Measurements from ENCODE around the gene SV2C. TPM values are rescaled to one million over a fixed set of nuclear protein-coding genes. Genes with fewer than 3 reads are reported as not detected.

Gene SV2C
- polyA plus RNA-seq, 1 donor (not counting 4 experiments of a cell fraction or from before 2014, with no cell fraction given): 0.34 TPM

- H3K36me3 ChIP-seq (ENCODE audit: control insufficient read depth in 2 of 2, extremely low read depth in 1 of 2, insufficient read depth in 2 of 2, low read length in 2 of 2): no peaks in the 10 kb centered on the region
- peaks cover 3% of the 10 kb centered on the region for H3K4me1 ChIP-seq (ENCODE audit: control insufficient read depth, extremely low read depth, insufficient read depth, low read length)
- no peak for TF ChIP-seq EZH2 (IDR thresholded peaks at IDR 0.05; ENCODE audit: low read length)
- TF ChIP-seq CTCF (optimal IDR thresholded peaks at IDR 0.05 in 1 of 3, IDR thresholded peaks at IDR 0.05 in 1 of 3, conservative IDR thresholded peaks at IDR 0.05 in 1 of 3; ENCODE audit: extremely low read depth in 1 of 3, insufficient read depth in 2 of 3, low read length in 3 of 3): no peak
- no peaks in the 10 kb centered on the region for H3K27me3 ChIP-seq (ENCODE audit: control insufficient read depth, extremely low read depth, insufficient read depth, low read length)
- no peaks in the 10 kb centered on the region for H4K20me1 ChIP-seq (ENCODE audit: control insufficient read depth, extremely low read depth, insufficient read depth, low read length)
- no peak for FAIRE-seq
- dilution Hi-C loops (cut with MboI; ENCODE audit: extremely low pct_ligation_motif_present, low sequenced_read_pairs): no loop called here
- no peak overlapping the region for H2AFZ ChIP-seq (ENCODE audit: control insufficient read depth, low read length)
- peak overlapping the region; percentile 27 for H3K4me2 ChIP-seq (ENCODE audit: control insufficient read depth, extremely low read depth, insufficient read depth, low read depth, low read length)
- no peak for DNase-seq (ENCODE audit: low read depth, low spot score)
- H3K79me2 ChIP-seq (ENCODE audit: control insufficient read depth, insufficient read depth, low read length): no peaks in the 10 kb centered on the region
- H3K9me3 ChIP-seq (ENCODE audit: control insufficient read depth, low read depth, low read length): no peaks in the 10 kb centered on the region
- no peak overlapping the region for H3K4me3 ChIP-seq (ENCODE audit: control insufficient read depth in 2 of 3, extremely low read depth in 1 of 3, insufficient read depth in 2 of 3, low read depth in 1 of 3, low read length in 3 of 3)
- no peak overlapping the region for H3K27ac ChIP-seq (ENCODE audit: control insufficient read depth, insufficient read depth, low read length)
- H3K9ac ChIP-seq (ENCODE audit: control insufficient read depth, extremely low read depth, insufficient read depth, low read length): no peak overlapping the region
- H3K9me1 ChIP-seq (ENCODE audit: control insufficient read depth, extremely low read depth, insufficient read depth, low read length): no peaks in the 10 kb centered on the region
Observed at GRCh38 chr5:76038212-76038611, 45.0 kb upstream of the SV2C start.

- dilution Hi-C loops (cut with MboI; ENCODE audit: extremely low pct_ligation_motif_present, low sequenced_read_pairs): no loop called here
Observed at GRCh38 chr5:76040806-76041205, 42.4 kb upstream of the SV2C start.

More at GRCh38 chr5:76040806-76041205, 42.4 kb upstream of the SV2C start:
- no peak overlapping the region for H2AFZ ChIP-seq (ENCODE audit: control insufficient read depth, low read length)
- no peaks in the 10 kb centered on the region for H3K9me1 ChIP-seq (ENCODE audit: control insufficient read depth, extremely low read depth, insufficient read depth, low read length)
- H3K36me3 ChIP-seq (ENCODE audit: control insufficient read depth in 2 of 2, extremely low read depth in 1 of 2, insufficient read depth in 2 of 2, low read length in 2 of 2): no peaks in the 10 kb centered on the region
- H3K79me2 ChIP-seq (ENCODE audit: control insufficient read depth, insufficient read depth, low read length): no peaks in the 10 kb centered on the region
- DNase-seq (ENCODE audit: low read depth, low spot score) (no peak), FAIRE-seq (no peak)
- H4K20me1 ChIP-seq (ENCODE audit: control insufficient read depth, extremely low read depth, insufficient read depth, low read length): no peaks in the 10 kb centered on the region
- H3K4me1 ChIP-seq (ENCODE audit: control insufficient read depth, extremely low read depth, insufficient read depth, low read length): peaks cover 3% of the 10 kb centered on the region
- no peak overlapping the region for H3K27ac ChIP-seq (ENCODE audit: control insufficient read depth, insufficient read depth, low read length)
- H3K4me2 ChIP-seq (ENCODE audit: control insufficient read depth, extremely low read depth, insufficient read depth, low read depth, low read length): no peak overlapping the region
- H3K9me3 ChIP-seq (ENCODE audit: control insufficient read depth, low read depth, low read length): no peaks in the 10 kb centered on the region
- no peaks in the 10 kb centered on the region for H3K27me3 ChIP-seq (ENCODE audit: control insufficient read depth, extremely low read depth, insufficient read depth, low read length)
- no peak overlapping the region for H3K9ac ChIP-seq (ENCODE audit: control insufficient read depth, extremely low read depth, insufficient read depth, low read length)
- no peak for TF ChIP-seq CTCF (optimal IDR thresholded peaks at IDR 0.05 in 1 of 3, IDR thresholded peaks at IDR 0.05 in 1 of 3, conservative IDR thresholded peaks at IDR 0.05 in 1 of 3; ENCODE audit: extremely low read depth in 1 of 3, insufficient read depth in 2 of 3, low read length in 3 of 3)
- TF ChIP-seq EZH2 (IDR thresholded peaks at IDR 0.05; ENCODE audit: low read length): no peak
- H3K4me3 ChIP-seq (ENCODE audit: control insufficient read depth in 2 of 3, extremely low read depth in 1 of 3, insufficient read depth in 2 of 3, low read depth in 1 of 3, low read length in 3 of 3): no peak overlapping the region

Measured in keratinocyte (primary cell).